DMS53 treated with DMSO at 0.1 percent for 48 hours (cell line): ENCODE measurements around the gene KCNC2.

Experiments used
- DNase-seq: peaks from one replicate; lab custom pipeline; 2025; ENCODE audit not compliant: unreplicated experiment; lab: John Stamatoyannopoulos, UW

The KCNC2 gene

DNA sequence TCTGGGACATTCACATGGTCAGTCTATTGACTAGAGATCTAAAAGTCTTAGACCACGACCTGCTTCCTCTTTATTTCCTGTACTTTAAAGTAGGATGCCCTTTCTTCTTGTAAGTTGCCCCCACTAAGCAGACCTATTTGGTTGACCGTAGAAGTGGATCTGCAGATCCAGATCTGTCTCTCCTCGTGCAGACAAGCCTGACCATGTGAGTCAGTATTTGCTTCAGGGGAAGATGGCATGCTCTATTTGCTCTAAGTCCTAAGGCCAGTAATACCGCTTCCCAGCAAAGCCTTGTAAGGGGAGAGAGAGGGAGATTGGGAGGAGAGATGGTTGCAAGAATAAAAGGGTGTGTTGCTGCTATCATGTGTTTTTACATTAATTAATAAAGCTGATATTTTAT, 46.8 kb downstream of the KCNC2 start:
- DNase-seq = no peak

- DNase-seq = no peak
These were observed 48.2 kb downstream of the KCNC2 start for GRCh38 chr12:75161488-75161887.

- no peak for DNase-seq
These were observed 52.3 kb downstream of the KCNC2 start for GRCh38 chr12:75157385-75157784.

- DNase-seq = no peak
These were observed 53.7 kb downstream of the KCNC2 start for GRCh38 chr12:75155962-75156361.

GRCh38 chr12:75154388-75154787, 55.3 kb downstream of the KCNC2 start:
- DNase-seq = no peak

DNA sequence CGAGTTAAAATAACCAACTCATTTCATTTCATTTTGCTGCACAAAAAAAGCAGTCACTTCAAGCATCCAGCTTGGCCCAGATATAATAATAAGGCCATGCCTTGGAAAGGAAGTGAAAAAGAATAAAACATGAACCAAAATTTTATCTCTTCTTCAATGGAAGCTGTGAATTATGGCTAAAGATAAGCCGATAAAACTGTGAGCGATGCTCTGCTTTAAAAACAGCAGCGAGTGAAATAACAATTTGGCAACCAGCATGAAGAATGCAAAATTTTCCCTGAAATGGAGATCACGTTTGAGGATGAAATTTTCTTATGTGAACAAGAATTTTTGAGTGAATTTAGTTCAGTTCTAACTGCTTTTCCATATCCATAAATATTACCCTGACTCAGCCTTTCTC, 70.4 kb downstream of the KCNC2 start:
- no peak for DNase-seq

GRCh38 chr12:75137896-75138295, 71.7 kb downstream of the KCNC2 start:
- no peak for DNase-seq

DNA sequence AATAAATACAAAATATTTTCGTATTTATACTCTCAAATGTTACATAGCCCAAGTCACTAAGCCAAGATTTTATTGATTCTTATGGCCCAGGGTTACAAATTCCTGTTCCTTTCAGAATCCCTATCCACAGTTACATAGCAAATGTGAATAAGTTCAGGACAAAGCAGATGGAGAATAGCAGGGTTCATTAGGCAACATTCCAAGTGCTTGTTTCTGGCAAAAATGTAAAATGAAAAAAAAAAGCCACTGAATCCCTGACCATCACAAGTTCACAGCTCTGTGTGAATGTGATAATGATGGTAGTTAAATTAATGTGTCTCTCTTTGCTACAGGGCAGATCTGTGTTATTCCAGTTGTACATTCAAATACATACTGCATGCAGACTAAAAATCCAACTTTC, 74.6 kb downstream of the KCNC2 start:
- no peak for DNase-seq

- no peak for DNase-seq
These were observed 78.8 kb downstream of the KCNC2 start for GRCh38 chr12:75130811-75131210.

GRCh38 chr12:75129275-75129674, 80.4 kb downstream of the KCNC2 start:
- DNase-seq = no peak

DNA sequence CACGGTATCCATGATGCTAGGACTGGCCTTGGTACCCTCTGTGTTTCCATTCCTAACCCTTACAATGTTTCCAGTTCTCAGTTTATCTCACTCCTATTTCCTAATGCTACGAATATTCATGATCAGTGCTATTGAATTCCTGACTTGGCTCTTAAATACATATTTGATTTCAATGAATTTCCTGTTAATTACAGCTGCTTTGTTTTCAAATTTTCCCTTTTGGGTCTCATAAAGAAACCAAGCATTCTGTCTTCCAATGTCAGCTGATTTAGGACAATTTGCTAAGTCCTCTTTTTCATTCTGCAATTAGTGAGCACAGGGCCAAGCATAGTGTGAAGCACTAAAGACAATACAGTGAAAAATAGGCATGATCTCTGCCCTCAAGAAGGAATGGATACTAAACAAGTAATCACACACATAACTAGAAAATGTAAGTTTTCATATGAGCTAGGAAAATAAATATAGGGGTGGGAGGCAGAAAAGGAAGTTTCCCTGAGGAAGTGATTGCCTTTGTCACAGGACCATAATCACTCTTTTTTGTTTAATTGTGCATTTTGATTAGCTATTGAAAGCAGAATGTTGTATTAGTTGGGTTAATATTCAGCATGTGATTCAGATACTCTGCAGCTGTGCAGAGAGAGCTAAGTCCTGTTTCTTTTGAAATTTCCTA, 88.5 kb downstream of the KCNC2 start:
- DNase-seq = no peak

DNA sequence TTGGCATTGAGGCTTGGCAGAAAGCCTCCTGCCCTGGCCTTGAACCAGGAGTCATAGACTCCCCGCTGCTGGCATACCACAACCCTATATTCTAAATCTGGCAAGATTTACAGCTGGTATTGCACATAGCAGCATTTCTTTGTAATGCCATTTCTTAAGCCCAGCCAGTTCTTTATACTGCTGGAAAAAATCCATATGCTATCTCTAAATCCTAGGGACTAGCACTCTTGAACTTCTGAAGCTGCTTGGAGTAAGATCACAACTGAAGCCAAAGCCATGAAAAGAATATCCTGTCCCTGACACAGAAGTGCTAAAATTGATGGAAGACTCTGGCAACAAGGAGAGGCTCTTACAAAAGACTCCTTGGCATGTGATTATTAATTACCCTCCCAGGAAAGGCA, 89.3 kb downstream of the KCNC2 start:
- DNase-seq = no peak

- DNase-seq = no peak
These were observed 92.9 kb downstream of the KCNC2 start for GRCh38 chr12:75116646-75117198.

DNA sequence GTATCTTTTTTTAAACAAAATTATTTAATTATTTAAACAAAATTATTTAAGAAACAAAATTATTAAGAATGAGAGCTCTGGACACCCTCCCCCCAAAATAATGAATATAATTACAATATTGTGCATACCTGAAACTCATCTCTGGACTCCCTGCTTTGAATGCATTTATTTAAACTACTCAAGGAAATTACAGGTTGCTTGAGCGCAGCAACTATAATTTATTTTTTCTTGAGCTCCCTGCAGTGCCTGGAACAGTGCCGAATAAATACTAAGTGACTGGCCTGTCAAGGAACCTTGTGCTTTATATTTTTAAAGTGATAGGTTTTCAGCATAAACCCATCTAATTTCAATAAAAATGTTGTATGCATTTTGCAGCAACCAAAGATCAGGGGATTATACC, 93.9 kb downstream of the KCNC2 start:
- no peak for DNase-seq

- DNase-seq = no peak
These were observed 105.8 kb downstream of the KCNC2 start for GRCh38 chr12:75103822-75104221.

- no peak for DNase-seq
These were observed 107.9 kb downstream of the KCNC2 start for GRCh38 chr12:75101781-75102180.

- DNase-seq = no peak
These were observed 110.4 kb downstream of the KCNC2 start for GRCh38 chr12:75099210-75099609.

GRCh38 chr12:75097003-75097402, 112.6 kb downstream of the KCNC2 start:
- DNase-seq = no peak

- DNase-seq = peak; percentile 11
These were observed 122.0 kb downstream of the KCNC2 start for GRCh38 chr12:75087654-75088053.

DNA sequence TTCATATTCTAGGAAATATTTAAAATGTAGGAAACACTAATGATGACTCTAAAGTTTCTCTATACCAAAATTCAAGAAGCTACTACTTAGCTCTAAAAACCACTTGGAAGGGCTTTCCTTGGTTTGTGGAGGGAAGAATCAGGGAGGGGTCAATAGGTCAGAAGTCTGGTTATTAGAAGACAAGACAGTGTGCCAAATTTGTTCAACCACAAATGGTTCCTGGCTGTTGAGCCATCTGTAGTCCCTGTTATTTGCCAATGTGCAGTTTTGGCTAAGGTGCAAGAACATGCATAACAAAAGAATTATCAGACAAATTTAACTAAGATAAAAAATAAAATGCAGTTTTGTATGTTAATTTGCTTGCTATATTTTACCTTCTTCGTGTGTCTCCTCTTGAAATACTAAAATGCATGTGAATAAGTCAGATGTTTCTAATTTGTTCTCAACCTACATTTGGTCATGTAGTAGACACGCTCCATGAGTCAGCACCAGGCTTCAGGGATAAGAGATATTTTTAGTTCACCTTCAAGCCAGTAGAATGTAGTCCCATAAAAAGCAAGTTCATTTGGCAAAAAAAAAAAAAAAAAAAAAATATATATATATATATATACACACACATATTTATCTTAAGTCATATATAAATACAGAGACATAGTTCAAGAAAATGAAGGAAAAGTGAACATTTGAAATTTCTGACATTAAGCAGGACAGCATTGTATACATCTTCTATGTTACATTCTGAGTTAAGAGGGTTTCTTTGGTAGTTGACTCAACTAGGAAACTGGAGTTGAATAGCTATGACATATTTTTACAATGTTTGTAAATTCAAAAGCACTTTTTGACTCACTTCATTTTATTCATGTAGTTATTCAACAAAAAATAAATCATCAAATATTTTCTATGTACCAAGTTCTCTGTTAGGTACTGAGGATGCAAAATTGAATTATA, 123.3 kb downstream of the KCNC2 start:
- no peak for DNase-seq

DNA sequence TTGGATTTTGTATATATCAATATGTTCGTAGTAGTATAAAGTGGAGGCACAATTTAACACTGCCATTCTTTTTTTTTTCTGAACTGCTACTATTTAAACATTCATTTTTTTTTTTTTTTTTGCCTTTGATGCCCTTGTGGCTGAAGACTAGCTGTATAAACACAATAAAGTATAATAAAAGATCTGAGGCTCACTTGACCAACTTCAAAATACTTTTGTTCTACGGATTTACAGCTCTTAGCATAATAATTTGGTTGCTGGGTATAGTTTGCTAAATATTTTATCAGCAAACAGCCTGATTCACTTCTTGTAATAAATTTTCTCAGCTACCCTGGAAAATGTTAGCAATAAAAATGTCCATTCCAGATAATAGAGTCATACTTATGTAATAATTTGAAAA, 128.3 kb downstream of the KCNC2 start:
- no peak for DNase-seq

DNA sequence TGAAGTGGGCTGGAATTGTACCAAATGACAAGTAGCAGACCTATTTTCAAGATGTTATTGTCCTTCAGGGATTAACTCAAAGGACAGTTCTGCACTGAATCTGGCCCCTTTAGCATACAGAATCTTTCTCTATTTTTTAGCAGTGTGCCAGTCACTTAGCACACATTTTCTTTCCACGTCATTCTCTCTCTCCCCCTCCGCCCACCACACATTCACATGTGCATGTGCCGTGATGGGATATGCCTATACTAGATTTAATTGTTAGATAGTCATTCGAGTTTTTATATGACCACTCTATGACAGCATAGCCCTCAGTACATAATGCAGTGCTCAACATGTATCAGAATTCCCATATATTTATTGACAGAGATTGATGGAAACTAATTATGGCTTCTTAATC, 129.1 kb downstream of the KCNC2 start:
- DNase-seq = no peak
